Smooth muscle cell (in vitro differentiated cells): ENCODE data around the gene FERMT2. TPM values are rescaled to one million over a fixed set of nuclear protein-coding genes. Genes with fewer than 3 reads are reported as not detected.

ENCODE experiments used
- DNase-seq: peaks from one replicate; lab custom pipeline; 2025; ENCODE audit not compliant: unreplicated experiment; lab: John Stamatoyannopoulos, UW
- H2AFZ ChIP-seq: fragments of 200-600 bp; sonication (generic); 2 replicates; pipeline ENCODE4 v1.6.0; 2016; ENCODE audit warnings: antibody characterized with exemption, low read depth, mild to moderate bottlenecking
- H3F3A ChIP-seq: fragments of 200-600 bp; sonication (generic); 2 replicates; pipeline ENCODE4 v1.6.0; 2017; ENCODE audit warnings: antibody characterized with exemption, low read depth
- H3K27ac ChIP-seq: fragments of 200-600 bp; sonication (generic); 2 replicates; pipeline ENCODE4 v1.5.1; 2016; ENCODE audit warnings: low read depth, mild to moderate bottlenecking
- H3K27me3 ChIP-seq: fragments of 200-600 bp; sonication (generic); 2 replicates; pipeline ENCODE4 v1.6.1; 2016; ENCODE audit warnings: low read depth, mild to moderate bottlenecking
- H3K36me3 ChIP-seq: fragments of 200-600 bp; sonication (generic); 2 replicates; pipeline ENCODE4 v1.5.1; 2016; ENCODE audit warnings: low read depth
- H3K4me1 ChIP-seq: fragments of 200-600 bp; sonication (generic); 2 replicates; pipeline ENCODE4 v1.5.1; 2016; ENCODE audit warnings: low read depth
- H3K4me2 ChIP-seq: fragments of 200-600 bp; sonication (generic); 2 replicates; pipeline ENCODE4 v1.6.0; 2016; ENCODE audit warnings: mild to moderate bottlenecking
- H3K4me3 ChIP-seq: fragments of 200-600 bp; sonication (generic); 2 replicates; pipeline ENCODE4 v1.5.1; 2016; ENCODE audit warnings: mild to moderate bottlenecking
- H3K79me2 ChIP-seq: fragments of 200-600 bp; sonication (generic); 2 replicates; pipeline ENCODE4 v1.6.0; 2016; ENCODE audit warnings: low read depth, mild to moderate bottlenecking
- H3K9ac ChIP-seq: fragments of 200-600 bp; sonication (generic); 2 replicates; pipeline ENCODE4 v1.6.0; 2016; ENCODE audit warnings: low read depth
- H3K9me3 ChIP-seq: fragments of 200-600 bp; sonication (generic); replicated peaks from 2 replicates; pipeline ENCODE4 v1.5.1; 2016; ENCODE audit warnings: low read depth
- H4K20me1 ChIP-seq: fragments of 200-600 bp; sonication (generic); 2 replicates; pipeline ENCODE4 v1.6.0; 2016; ENCODE audit warnings: low read depth
- CTCF ChIP-seq: fragments of 200-600 bp; sonication (generic); IDR thresholded peaks from 2 replicates; pipeline ENCODE4 v1.5.1; 2017; ENCODE audit warnings: borderline replicate concordance, mild to moderate bottlenecking, antibody characterized with exemption; ENCODE audit not compliant: insufficient read depth, poor library complexity, severe bottlenecking
- WGBS: methylation state at CpG from one replicate; pipeline ENCODE4 v1.1.7; 2016; ENCODE audit warnings: low lambda C conversion rate; 5-methylcytosine and 5-hydroxymethylcytosine counted together
- polyA plus RNA-seq: library from polyadenylated mRNA; unstranded; fragments of >200 nt; fragmentation: Nextera tagmentation; extraction: Ambion mirVana; gene quantifications from 2 replicates; pipeline ENCODE4 v1.2.1, GENCODE V29; 2016
- total RNA-seq: library from RNA; depleted of rRNA; stranded (reverse); fragments of >200 nt; gene quantifications from 2 replicates; pipeline ENCODE4 v1.2.3, GENCODE V29; 2014

Gene FERMT2
- total and polyA plus RNA-seq, 2 experiments from 2014 or later, result 112 to 271 TPM

GRCh38 chr14:52948836-52949235 is 2.0 kb downstream of the FERMT2 start:
- peaks cover 29% of the 10 kb centered on the region for H3K4me1 ChIP-seq
- peak overlapping the region; percentile 95 for H3K4me2 ChIP-seq
- no peaks in the 10 kb centered on the region for H3K9me3 ChIP-seq
- H4K20me1 ChIP-seq, result peaks cover 67% of the 10 kb centered on the region
- peaks cover 83% of the 10 kb centered on the region for H3K79me2 ChIP-seq
- DNase-seq, result no peak
- peak overlapping the region; percentile 53 for H3K27ac ChIP-seq
- H3K27me3 ChIP-seq, result no peaks in the 10 kb centered on the region
- H3K9ac ChIP-seq, result peak overlapping the region; percentile 67
- no peak overlapping the region for H2AFZ ChIP-seq
- H3F3A ChIP-seq, result peaks cover 19% of the 10 kb centered on the region
- H3K36me3 ChIP-seq, result peaks cover 4% of the 10 kb centered on the region
- no peak for TF ChIP-seq CTCF
- H3K4me3 ChIP-seq, result peak overlapping the region; percentile 68

GRCh38 chr14:52948039-52948438 is 2.8 kb downstream of the FERMT2 start:
- H3K4me2 ChIP-seq, result peak overlapping the region; percentile 95
- peak overlapping the region; percentile 68 for H3K4me3 ChIP-seq
- peak overlapping the region; percentile 53 for H3K27ac ChIP-seq
- H3K9ac ChIP-seq, result peak overlapping the region; percentile 67
- no peaks in the 10 kb centered on the region for H3K9me3 ChIP-seq
- no peak for DNase-seq
- H4K20me1 ChIP-seq, result peaks cover 75% of the 10 kb centered on the region
- WGBS, result 34% methylated on average over 3 of the region's 3 CpGs
- H3K27me3 ChIP-seq, result no peaks in the 10 kb centered on the region
- TF ChIP-seq CTCF, result no peak
- H2AFZ ChIP-seq, result no peak overlapping the region
- peaks cover 4% of the 10 kb centered on the region for H3K36me3 ChIP-seq
- peaks cover 15% of the 10 kb centered on the region for H3F3A ChIP-seq
- peaks cover 86% of the 10 kb centered on the region for H3K79me2 ChIP-seq
- peaks cover 27% of the 10 kb centered on the region for H3K4me1 ChIP-seq

- Histone ChIP-seq H3K4me2 (peak overlapping the region; percentile 22), H3K9me3 (no peaks in the 10 kb centered on the region), H3K27me3 (no peaks in the 10 kb centered on the region), H2AFZ (no peak overlapping the region), H3F3A (no peaks in the 10 kb centered on the region), H3K4me3 (no peak overlapping the region), H3K9ac (no peak overlapping the region), H3K27ac (peak overlapping the region; percentile 17), H3K4me1 (peaks cover 15% of the 10 kb centered on the region), H3K79me2 (peaks cover 100% of the 10 kb centered on the region), H4K20me1 (peaks cover 100% of the 10 kb centered on the region), H3K36me3 (peaks cover 4% of the 10 kb centered on the region)
- TF ChIP-seq CTCF, result no peak
- WGBS, result 54% methylated on average over 2 of the region's 2 CpGs
- no peak for DNase-seq
Measured at GRCh38 chr14:52944254-52944653, 6.6 kb downstream of the FERMT2 start.

GRCh38 chr14:52939427-52939826 is 11.4 kb downstream of the FERMT2 start:
- Histone ChIP-seq H3F3A (peaks cover 10% of the 10 kb centered on the region), H2AFZ (no peak overlapping the region), H3K4me2 (no peak overlapping the region), H3K4me1 (peaks cover 8% of the 10 kb centered on the region), H3K36me3 (no peaks in the 10 kb centered on the region), H3K27ac (no peak overlapping the region), H3K9ac (no peak overlapping the region), H3K4me3 (no peak overlapping the region), H3K79me2 (peaks cover 100% of the 10 kb centered on the region), H4K20me1 (peaks cover 100% of the 10 kb centered on the region), H3K9me3 (no peaks in the 10 kb centered on the region), H3K27me3 (no peaks in the 10 kb centered on the region)
- WGBS, result 95% methylated on average over 1 of the region's 1 CpG
- no peak for DNase-seq
- no peak for TF ChIP-seq CTCF
